NCI-H82 (cell line): Measurements from ENCODE around the gene CCL25.

ENCODE experiments used
- DNase-seq: peaks from one replicate; lab custom pipeline; 2025; lab: John Stamatoyannopoulos, UW

The CCL25 gene

GRCh38 chr19:8110931-8111330, 58.4 kb downstream of the CCL25 start:
- no peak for DNase-seq

- no peak for DNase-seq
Measured at GRCh38 chr19:8111376-8111775, 58.8 kb downstream of the CCL25 start.
